Prostate gland (tissue), 2 donors: Measurements from ENCODE around the gene VSTM2B. TPM values are rescaled to one million over a fixed set of nuclear protein-coding genes. Genes with fewer than 3 reads are reported as not detected.

ENCODE experiments used
- DNase-seq: peaks from one replicate; pipeline ENCODE4 v3.0.0-alpha.2; 2019; ENCODE audit warnings: low spot score
- H3K27ac ChIP-seq, 2 donors: fragments of 200-600 bp; sonication (generic); 2 replicates each; pipeline ENCODE4 v1.5.1; 2017 to 2019
- H3K27me3 ChIP-seq: fragments of 200-600 bp; sonication (generic); replicated peaks from 2 replicates; pipeline ENCODE4 v1.5.1; 2019; ENCODE audit not compliant: insufficient read depth
- H3K36me3 ChIP-seq, 2 donors: fragments of 200-600 bp; sonication (generic); 1 replicate in 1 of 2; 2 replicates in 1 of 2; pipeline versions ENCODE4 v1.5.1 to v1.8.1; 2017 to 2019
- H3K4me1 ChIP-seq: fragments of 200-600 bp; sonication (generic); replicated peaks from 2 replicates; pipeline ENCODE4 v1.5.1; 2019
- H3K4me3 ChIP-seq, 2 donors: fragments of 200-600 bp; sonication (generic); 2 replicates each; pipeline ENCODE4 v1.5.1; 2017 to 2019
- H3K9me3 ChIP-seq: fragments of 200-600 bp; sonication (generic); 2 replicates; pipeline ENCODE4 v1.5.1; 2017
- CTCF ChIP-seq, 4 experiments: fragments of 200-600 bp in 2 of 4; fragments of 450-650 bp in 2 of 4; sonication (generic) in 2 of 4; IDR thresholded peaks; 1 replicate in 3 of 4; 2 replicates in 1 of 4; pipeline ENCODE4 v1.5.1; 2016 to 2019; ENCODE audit warnings: antibody characterized with exemption in 4 of 4, mild to moderate bottlenecking in 2 of 4, moderate library complexity in 2 of 4
- POLR2A ChIP-seq: fragments of 450-650 bp; IDR thresholded peaks from one replicate; pipeline ENCODE4 v1.6.1; 2016; ENCODE audit warnings: antibody characterized with exemption, mild to moderate bottlenecking
- POLR2AphosphoS5 ChIP-seq: sonication (generic); formaldehyde crosslinking; IDR thresholded peaks from one replicate; pipeline ENCODE4 v1.6.1; 2017; ENCODE audit warnings: antibody characterized with exemption
- WGBS: methylation state at CpG from one replicate; pipeline ENCODE4 v1.1.5; 2018; 5-methylcytosine and 5-hydroxymethylcytosine counted together
- intact Hi-C: fragments of 100-400 bp; cut with DNase I; formaldehyde crosslinking; loops from one replicate; pipeline ENCODE4 v1.14.2; 2022
- total RNA-seq, 2 donors: library from RNA; depleted of rRNA; stranded (reverse); fragments of >200 nt; gene quantifications; one replicate each; pipeline ENCODE4 v1.1.0, GENCODE V29; 2016

VSTM2B gene
- total RNA-seq, 2 donors from 2014 or later = not detected

GRCh38 chr19:29509456-29509855 lies 16.3 kb upstream of the VSTM2B start:
- H3K36me3 ChIP-seq = no peaks in the 10 kb centered on the region
- intact Hi-C loops = no loop called here
- DNase-seq = no peak
- TF ChIP-seq CTCF (IDR thresholded peaks at IDR 0.05) = no peak
- no peak for TF ChIP-seq POLR2AphosphoS5
- no peak for TF ChIP-seq POLR2A
- WGBS = 90% methylated on average over 8 of the region's 8 CpGs
- no peaks in the 10 kb centered on the region for H3K4me1 ChIP-seq
- no peak overlapping the region for H3K4me3 ChIP-seq
- H3K9me3 ChIP-seq = no peaks in the 10 kb centered on the region
- H3K27ac ChIP-seq = no peak overlapping the region
- no peaks in the 10 kb centered on the region for H3K27me3 ChIP-seq

DNA sequence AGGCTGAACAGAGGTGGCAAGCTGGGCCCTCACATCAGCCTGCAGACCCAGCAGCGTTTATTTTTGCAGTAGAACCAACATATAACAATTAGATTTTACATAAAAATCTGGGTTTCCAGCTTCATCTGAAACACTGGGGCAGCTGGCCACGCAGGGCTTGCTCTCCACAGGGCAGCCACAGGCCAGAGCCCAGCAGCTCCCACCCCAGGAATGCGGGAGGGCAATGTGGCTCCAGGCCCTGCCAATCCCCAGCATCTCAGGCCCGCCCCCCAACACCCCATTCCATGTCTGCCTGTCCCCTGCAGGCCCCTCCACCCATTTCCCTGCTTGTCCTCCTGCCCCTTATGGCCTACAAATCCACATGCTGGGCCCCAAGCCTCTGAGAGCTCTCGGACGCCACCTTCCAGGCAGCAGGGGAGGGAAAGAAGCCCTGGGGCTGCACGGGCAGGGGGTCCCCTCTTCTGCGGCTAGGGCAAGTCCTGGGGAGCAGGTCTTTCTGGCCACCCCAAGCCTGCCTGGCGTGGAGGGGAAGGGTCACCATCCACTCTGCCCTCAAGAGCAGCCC lies 15.0 kb upstream of the VSTM2B start:
- intact Hi-C loops = no loop called here
- no peak for TF ChIP-seq POLR2AphosphoS5
- no peak for TF ChIP-seq POLR2A
- no peak for TF ChIP-seq CTCF (IDR thresholded peaks at IDR 0.05)
- H3K9me3 ChIP-seq = no peaks in the 10 kb centered on the region
- H3K4me3 ChIP-seq = no peak overlapping the region
- no peak for DNase-seq
- no peaks in the 10 kb centered on the region for H3K36me3 ChIP-seq
- H3K27ac ChIP-seq = no peak overlapping the region
- WGBS = 76% methylated on average over 9 of the region's 9 CpGs
- H3K27me3 ChIP-seq = no peaks in the 10 kb centered on the region
- H3K4me1 ChIP-seq = no peaks in the 10 kb centered on the region

- H3K27ac ChIP-seq = no peak overlapping the region
- no peak overlapping the region for H3K4me3 ChIP-seq
- intact Hi-C loops = no loop called here
- no peaks in the 10 kb centered on the region for H3K36me3 ChIP-seq
- H3K27me3 ChIP-seq = no peaks in the 10 kb centered on the region
- 85% methylated on average over 3 of the region's 3 CpGs for WGBS
- H3K4me1 ChIP-seq = no peaks in the 10 kb centered on the region
- DNase-seq = no peak
- H3K9me3 ChIP-seq = no peaks in the 10 kb centered on the region
- TF ChIP-seq CTCF (IDR thresholded peaks at IDR 0.05) = no peak
- TF ChIP-seq POLR2AphosphoS5 = no peak
- TF ChIP-seq POLR2A = no peak
Observed at GRCh38 chr19:29511768-29512167, 14.0 kb upstream of the VSTM2B start.

DNA sequence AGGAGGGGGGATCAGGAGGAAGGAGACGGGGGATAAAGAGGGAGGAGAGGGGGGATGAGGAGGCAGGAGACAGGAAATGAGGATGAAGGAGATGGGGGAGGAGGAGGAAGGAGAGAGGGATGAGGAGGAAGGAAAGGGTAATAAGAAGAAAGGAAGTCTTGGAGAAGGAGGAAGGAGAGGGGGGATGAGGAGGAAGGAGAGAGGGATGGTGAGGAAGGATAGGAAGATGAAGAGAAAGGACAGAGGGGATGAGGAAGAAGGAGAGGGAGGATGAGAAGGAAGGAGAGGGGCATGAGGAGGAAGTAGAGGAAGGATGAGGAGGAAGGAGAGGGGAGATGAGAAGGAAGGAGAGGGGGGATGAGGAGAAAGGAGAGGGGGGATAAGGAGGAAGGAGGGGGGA lies 13.0 kb upstream of the VSTM2B start:
- TF ChIP-seq POLR2AphosphoS5 = no peak
- no peak for TF ChIP-seq POLR2A
- 55% methylated on average over 1 of the region's 1 CpG for WGBS
- no peak for DNase-seq

GRCh38 chr19:29514525-29515232 lies 11.1 kb upstream of the VSTM2B start:
- TF ChIP-seq POLR2A (no peak), POLR2AphosphoS5 (no peak), CTCF (IDR thresholded peaks at IDR 0.05) (no peak)
- intact Hi-C loops = no loop called here
- no peaks in the 10 kb centered on the region for H3K27me3 ChIP-seq

More for the DNA sequence above, 13.0 kb upstream of the VSTM2B start:
- H3K9me3 ChIP-seq = no peaks in the 10 kb centered on the region
- intact Hi-C loops = no loop called here
- H3K27me3 ChIP-seq = no peaks in the 10 kb centered on the region
- no peaks in the 10 kb centered on the region for H3K36me3 ChIP-seq
- no peak overlapping the region for H3K4me3 ChIP-seq
- no peak overlapping the region for H3K27ac ChIP-seq
- no peaks in the 10 kb centered on the region for H3K4me1 ChIP-seq

More at GRCh38 chr19:29514525-29515232, 11.1 kb upstream of the VSTM2B start:
- Histone ChIP-seq H3K36me3 (no peaks in the 10 kb centered on the region), H3K9me3 (no peaks in the 10 kb centered on the region), H3K4me1 (no peaks in the 10 kb centered on the region), H3K4me3 (no peak overlapping the region), H3K27ac (no peak overlapping the region)
- DNase-seq = no peak
- 55% methylated on average over 8 of the region's 8 CpGs for WGBS
